ENCODE results near the gene AFAP1L1.

- TF ChIP-seq CTCF (conservative IDR thresholded peaks at IDR 0.05; ENCODE audit: low read depth, low read length), result no peak
- no peak for TF ChIP-seq EZH2phosphoT487 (IDR thresholded peaks at IDR 0.05; ENCODE audit: borderline replicate concordance, low read length)
Measured at GRCh38 chr5:149239917-149240316, 31.7 kb upstream of the AFAP1L1 start.
